Frontal cortex (tissue), 4 donors: Measurements from ENCODE around the gene SIL1. TPM values are rescaled to one million over a fixed set of nuclear protein-coding genes. Genes with fewer than 3 reads are reported as not detected.

Source experiments
- DNase-seq, 2 donors: peaks; one replicate each; pipeline ENCODE4 v3.0.0; 2012; ENCODE audit warnings: low spot score in 2 of 2
- FAIRE-seq: peaks from 2 replicates; lab custom pipeline; 2012; peaks lifted over from hg19 to GRCh38; lab: Jason Lieb, UNC
- small RNA-seq: library from RNA; depleted of rRNA; stranded (forward); fragments of <200 nt; gene quantifications from one replicate; pipeline ENCODE3, GENCODE V24; 2014
- total RNA-seq: library from RNA; depleted of rRNA; stranded (reverse); fragments of >200 nt; gene quantifications from one replicate; pipeline ENCODE4 v1.2.3, GENCODE V29; 2014
- donor health status: control.
- donor health status: control.
- donor health status: control.

The SIL1 gene
- total RNA-seq, 1 donor from 2014 or later = 9.4 TPM

GRCh38 chr5:138914338-138914737 is 283.8 kb downstream of the SIL1 start:
- FAIRE-seq = no peak

DNA sequence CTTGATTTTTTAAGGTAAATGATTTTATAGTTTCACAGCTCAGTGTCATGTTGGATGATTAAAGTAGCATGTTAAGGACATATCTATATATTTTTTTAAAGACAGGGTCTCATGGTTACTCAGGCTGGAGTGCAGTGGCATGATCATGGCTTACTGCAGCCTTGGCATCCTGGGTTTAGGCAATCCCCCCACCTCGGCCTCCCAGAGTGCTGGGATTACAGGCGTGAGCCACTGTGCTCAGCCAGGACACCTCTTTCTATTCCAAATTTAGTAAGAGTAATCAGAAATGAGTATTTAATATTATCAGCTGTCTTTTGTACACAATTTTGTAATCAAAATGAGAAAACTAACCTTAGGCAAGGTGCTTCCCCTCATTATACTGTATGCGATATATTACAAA is 284.4 kb downstream of the SIL1 start:
- FAIRE-seq = no peak

More at GRCh38 chr5:138914338-138914737, 283.8 kb downstream of the SIL1 start:
- no peak for DNase-seq

GRCh38 chr5:138912093-138912492 is 286.1 kb downstream of the SIL1 start:
- DNase-seq = no peak
- FAIRE-seq = no peak

More for the DNA sequence above, 284.4 kb downstream of the SIL1 start:
- no peak for DNase-seq

DNA sequence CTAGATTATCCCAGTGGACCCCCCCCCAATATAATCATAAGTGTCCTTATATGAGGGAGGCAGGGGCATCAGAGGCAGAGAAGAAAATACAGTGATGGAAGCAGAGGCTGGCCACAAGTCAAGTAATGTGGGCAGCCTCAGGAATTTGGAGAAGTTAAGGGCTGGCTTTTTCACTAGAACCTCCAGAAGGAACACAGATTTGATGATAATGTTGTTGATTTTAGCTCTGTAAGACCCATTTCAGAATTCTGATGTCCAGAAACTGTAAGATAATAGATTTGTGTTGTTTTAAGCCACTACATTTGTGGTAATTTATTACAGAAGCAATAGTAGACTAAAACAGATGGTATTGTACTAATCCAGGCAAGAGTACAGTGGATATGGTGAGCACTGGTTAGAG is 286.7 kb downstream of the SIL1 start:
- DNase-seq = no peak
- FAIRE-seq = no peak

DNA sequence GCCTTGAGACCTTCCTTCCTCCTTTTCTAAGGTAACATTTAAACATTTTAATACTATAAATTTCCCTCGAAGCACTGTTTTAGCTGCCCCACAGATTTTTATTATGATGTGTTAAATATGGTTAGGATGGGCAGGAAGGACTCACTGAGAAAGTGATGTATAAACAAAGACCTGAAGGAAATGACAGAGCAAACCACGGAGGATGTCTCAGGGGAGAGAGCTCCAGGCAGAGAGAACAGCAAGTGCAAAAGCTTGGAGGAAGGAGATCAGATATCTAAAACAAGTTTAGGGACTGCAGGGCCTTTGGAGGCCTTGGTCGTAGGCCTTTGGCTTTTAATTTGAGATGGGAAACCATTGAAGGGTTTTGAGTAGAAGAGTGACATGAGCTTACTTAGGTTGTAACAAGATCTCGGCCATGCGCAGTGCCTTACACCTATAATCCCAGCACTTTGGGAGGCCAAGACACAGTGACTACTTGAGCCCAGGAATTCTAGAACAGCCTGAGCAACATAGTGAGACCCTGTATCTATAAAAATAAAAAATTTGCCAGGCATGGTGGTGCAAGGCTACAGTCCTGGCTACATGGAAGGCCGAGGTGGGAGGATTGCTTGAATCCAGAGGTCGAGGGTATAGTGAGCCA is 287.5 kb downstream of the SIL1 start:
- FAIRE-seq (no peak), DNase-seq (no peak)

GRCh38 chr5:138909734-138910133 is 288.4 kb downstream of the SIL1 start:
- DNase-seq (no peak), FAIRE-seq (no peak)

DNA sequence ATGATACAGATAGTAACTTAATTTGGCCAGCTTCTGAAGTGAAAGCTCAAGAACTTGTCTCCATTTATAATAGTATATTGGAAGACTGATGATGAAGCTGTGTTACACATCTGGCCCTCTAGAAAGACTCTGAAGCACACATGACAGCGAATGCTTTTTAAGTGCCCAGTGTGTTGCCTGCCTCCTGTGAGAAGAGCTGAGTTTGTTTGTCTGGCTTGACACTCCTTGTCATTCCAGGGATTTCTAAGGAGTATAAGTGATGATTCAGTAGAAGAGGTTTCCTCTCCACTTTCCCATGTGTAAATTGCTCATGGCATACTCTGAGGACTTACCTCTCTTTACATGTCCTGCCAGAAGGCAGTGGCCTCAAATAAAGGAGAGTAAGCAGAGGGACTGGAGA is 292.6 kb downstream of the SIL1 start:
- FAIRE-seq = no peak
- DNase-seq = no peak

- FAIRE-seq = no peak
- no peak for DNase-seq
Observed at GRCh38 chr5:138903130-138903775, 294.9 kb downstream of the SIL1 start.

DNA sequence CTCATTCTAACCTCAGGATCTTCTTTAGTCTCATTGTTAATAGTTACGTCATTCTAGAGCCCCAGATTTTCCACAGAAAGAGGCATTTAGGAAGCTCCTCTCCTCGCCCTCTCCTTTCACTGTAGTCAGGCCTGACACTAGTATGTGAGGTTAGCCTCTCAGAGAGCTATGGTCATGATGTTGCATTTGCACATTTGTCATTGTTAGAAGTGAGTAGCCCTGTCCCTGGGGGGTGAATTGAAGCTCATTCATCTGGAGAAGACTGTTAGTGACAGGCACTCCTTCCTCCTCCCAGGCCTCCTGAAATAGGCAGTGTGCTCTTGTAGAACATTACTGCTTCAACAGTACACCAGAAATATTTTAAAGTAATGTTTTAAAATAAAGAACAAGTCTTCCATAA is 296.5 kb downstream of the SIL1 start:
- no peak for FAIRE-seq
- no peak for DNase-seq

DNA sequence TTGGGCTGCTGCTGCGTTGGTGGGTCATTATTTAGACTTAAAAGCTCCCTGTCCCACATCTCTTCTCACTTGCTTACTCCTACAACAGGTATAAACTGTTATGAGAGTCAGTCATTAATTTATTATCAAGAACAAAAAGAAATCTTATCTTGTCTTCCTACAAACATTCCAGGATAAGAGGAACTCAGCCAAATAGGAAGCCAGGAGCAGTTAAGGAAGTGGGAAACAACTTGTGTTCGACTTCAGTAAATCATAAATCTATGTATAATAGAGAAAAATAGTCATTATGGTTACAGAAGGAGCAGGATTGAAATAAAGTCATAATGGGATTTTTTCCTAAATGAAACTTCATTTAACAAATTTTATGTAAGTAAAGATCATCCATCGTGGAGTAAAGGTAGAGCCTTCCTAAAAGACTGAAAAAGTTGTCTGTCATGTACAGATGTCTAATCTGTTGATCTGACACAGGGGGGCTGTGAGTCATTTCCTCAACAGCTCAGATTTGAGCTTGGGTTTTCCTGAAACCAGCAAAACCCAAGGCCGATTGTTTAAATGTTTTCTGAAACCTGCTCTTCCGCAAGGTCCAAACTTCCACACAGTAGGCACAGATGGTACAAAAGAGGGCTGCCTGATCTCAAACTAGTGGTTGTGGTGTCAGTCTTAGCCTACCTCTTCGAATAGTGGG is 297.7 kb downstream of the SIL1 start:
- DNase-seq = no peak
- no peak for FAIRE-seq

DNA sequence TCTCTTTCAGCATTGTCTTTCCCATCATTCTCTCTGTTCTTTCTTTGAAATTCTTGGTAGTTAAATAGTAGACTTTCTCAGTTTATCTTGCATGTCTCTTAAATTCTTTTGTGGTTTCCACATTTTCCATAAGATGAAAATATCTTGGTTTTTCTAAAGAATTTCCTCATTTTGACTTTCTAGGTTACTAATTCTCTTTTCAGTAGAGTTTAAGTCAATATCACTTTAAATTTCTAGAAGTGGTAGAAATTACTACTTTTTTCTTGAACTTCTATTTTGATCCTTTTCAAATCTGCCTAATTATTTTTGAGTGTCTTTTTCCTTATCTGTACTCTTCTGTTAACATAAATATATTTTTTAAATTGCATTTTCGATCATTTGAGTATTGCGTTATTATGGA is 299.4 kb downstream of the SIL1 start:
- FAIRE-seq = no peak
- no peak for DNase-seq

GRCh38 chr5:138898299-138898698 is 299.9 kb downstream of the SIL1 start:
- FAIRE-seq = no peak
- DNase-seq = no peak

Small RNA genes lying within 50 kb of the gene (small RNA-seq; reads per million reads assigned to genes)
- not detected for gene RNU6-572P

Other genes starting within 250 kb of the SIL1 start
- 810 TPM for gene MATR3, start 95.4 kb upstream of the SIL1 start, total RNA-seq
- 113 TPM for gene PAIP2, start 143.5 kb upstream of the SIL1 start, total RNA-seq
- gene SLC23A1, start 184.9 kb upstream of the SIL1 start, total RNA-seq = not detected
- not detected for gene MZB1, start 191.5 kb upstream of the SIL1 start, total RNA-seq
- gene PROB1, start 196.7 kb upstream of the SIL1 start, total RNA-seq = under 0.01 TPM
- 1.6 TPM for gene SPATA24, start 205.7 kb upstream of the SIL1 start, total RNA-seq
- gene DNAJC18, start 241.2 kb upstream of the SIL1 start, total RNA-seq = 53.0 TPM